Erythroblast (primary cell): ENCODE results near the gene SUN1.

Experiments
- GATA1 ChIP-seq: IDR thresholded peaks from 2 replicates; pipeline ENCODE4 v1.6.1; 2011; ENCODE audit warnings: low read depth, mild to moderate bottlenecking, control low read depth, low read length, moderate library complexity
- POLR2A ChIP-seq: IDR thresholded peaks from 2 replicates; pipeline ENCODE4 v1.6.1; 2011; ENCODE audit warnings: mild to moderate bottlenecking, low read length

DNA sequence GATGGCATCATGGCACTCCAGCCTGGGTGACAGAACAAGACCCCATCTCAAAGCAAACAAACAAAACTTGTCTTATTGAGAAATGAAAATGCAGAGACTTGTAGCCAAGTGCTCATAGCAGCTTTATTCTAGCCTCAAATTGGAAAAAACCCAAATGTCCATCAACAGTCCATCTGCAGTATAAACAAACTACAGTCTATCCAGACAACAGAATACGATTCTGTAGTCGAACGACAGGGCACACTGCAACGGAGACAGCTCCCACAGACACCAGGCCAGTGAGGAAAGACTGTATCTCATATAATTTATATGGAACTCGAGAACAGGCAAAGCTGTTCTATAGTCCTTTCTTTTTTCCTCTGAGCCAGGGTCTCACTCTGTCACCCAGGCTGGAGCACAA is 40.8 kb upstream of the SUN1 start:
- no peak for TF ChIP-seq POLR2A
- no peak for TF ChIP-seq GATA1
